Neuronal stem cell (in vitro differentiated cells): ENCODE data around the gene CDH23.

Experiments
- DNase-seq: peaks from one replicate; pipeline ENCODE4 v3.0.0-alpha.2; 2013; ENCODE audit warnings: low spot score
- H2AFZ ChIP-seq: one replicate; pipeline ENCODE4 v1.6.1; 2013; ENCODE audit warnings: mild to moderate bottlenecking, low read length, inconsistent platforms
- H2AK5ac ChIP-seq: 2 replicates; pipeline ENCODE4 v1.6.1; 2013; ENCODE audit warnings: low read depth, mild to moderate bottlenecking, inconsistent platforms, low read length, moderate library complexity, mixed read lengths
- H2BK120ac ChIP-seq: 2 replicates; pipeline ENCODE4 v1.6.1; 2013; ENCODE audit warnings: low read depth, mild to moderate bottlenecking, inconsistent platforms, low read length, moderate library complexity, mixed read lengths
- H2BK12ac ChIP-seq: one replicate; pipeline ENCODE4 v1.6.1; 2013; ENCODE audit warnings: low read length, inconsistent platforms
- H2BK15ac ChIP-seq: 2 replicates; pipeline ENCODE4 v1.6.1; 2013; ENCODE audit warnings: mild to moderate bottlenecking, low read length, inconsistent platforms, mixed read lengths
- H2BK5ac ChIP-seq: one replicate; pipeline ENCODE4 v1.6.1; 2013; ENCODE audit warnings: inconsistent platforms, mild to moderate bottlenecking, low read length, moderate library complexity
- H3K14ac ChIP-seq: one replicate; pipeline ENCODE4 v1.6.1; 2013; ENCODE audit warnings: low read length, inconsistent platforms
- H3K18ac ChIP-seq: 2 replicates; pipeline ENCODE4 v1.6.1; 2013; ENCODE audit warnings: low read length, inconsistent platforms
- H3K23ac ChIP-seq: 2 replicates; pipeline ENCODE4 v1.6.1; 2013; ENCODE audit warnings: low read depth, mild to moderate bottlenecking, mixed read lengths, low read length, inconsistent platforms; ENCODE audit not compliant: poor library complexity
- H3K27ac ChIP-seq: replicated peaks from 3 replicates; pipeline ENCODE4 v1.5.1; 2013; ENCODE audit warnings: low read length, inconsistent platforms
- H3K27me3 ChIP-seq, 3 experiments: 2 replicates each; pipeline ENCODE4 v1.6.1; 2013; ENCODE audit warnings: low read length in 3 of 3, mild to moderate bottlenecking in 2 of 3, inconsistent platforms in 1 of 3, low read depth in 1 of 3, mixed read lengths in 1 of 3, moderate library complexity in 1 of 3; ENCODE audit not compliant: control insufficient read depth in 3 of 3, insufficient read depth in 3 of 3
- H3K36me3 ChIP-seq, 2 donors: replicated peaks in 1 of 2; 2 replicates each; pipeline ENCODE4 v1.6.1; 2013; ENCODE audit warnings: low read length in 2 of 2; ENCODE audit not compliant: control insufficient read depth in 2 of 2, insufficient read depth in 2 of 2
- H3K4ac ChIP-seq: 2 replicates; pipeline ENCODE4 v1.6.1; 2013; ENCODE audit warnings: inconsistent platforms, mild to moderate bottlenecking, low read length, moderate library complexity
- H3K4me1 ChIP-seq, 2 donors: 1 replicate in 1 of 2; 2 replicates in 1 of 2; pipeline ENCODE4 v1.6.1; 2013; ENCODE audit warnings: low read length in 2 of 2, low read depth in 1 of 2; ENCODE audit not compliant: control insufficient read depth in 2 of 2, insufficient read depth in 1 of 2
- H3K4me2 ChIP-seq: one replicate; pipeline ENCODE4 v1.6.1; 2013; ENCODE audit warnings: mild to moderate bottlenecking, low read length, inconsistent platforms; ENCODE audit not compliant: insufficient read depth, poor library complexity, severe bottlenecking
- H3K4me3 ChIP-seq, 2 donors: 2 replicates each; pipeline ENCODE4 v1.5.1; 2013; ENCODE audit warnings: low read length in 2 of 2, mild to moderate bottlenecking in 2 of 2, inconsistent platforms in 1 of 2, moderate library complexity in 1 of 2
- H3K79me1 ChIP-seq: one replicate; pipeline ENCODE4 v1.6.1; 2013; ENCODE audit warnings: low read depth, mild to moderate bottlenecking, inconsistent platforms, low read length, moderate library complexity
- H3K9ac ChIP-seq: one replicate; pipeline ENCODE4 v1.6.1; 2013; ENCODE audit warnings: mild to moderate bottlenecking, low read depth, low read length, inconsistent platforms; ENCODE audit not compliant: poor library complexity
- H3K9me3 ChIP-seq, 2 donors: replicated peaks in 1 of 2; 2 replicates each; pipeline versions ENCODE3 to v1.6.1; 2013; ENCODE audit warnings: low read length in 2 of 2, mild to moderate bottlenecking in 2 of 2, inconsistent platforms in 1 of 2, low read depth in 1 of 2, mixed read lengths in 1 of 2, moderate library complexity in 1 of 2; ENCODE audit not compliant: control insufficient read depth in 2 of 2, insufficient read depth in 1 of 2
- H4K8ac ChIP-seq: one replicate; pipeline ENCODE4 v1.6.1; 2013; ENCODE audit warnings: low read depth, mild to moderate bottlenecking, inconsistent platforms, low read length, moderate library complexity
- H4K91ac ChIP-seq: one replicate; pipeline ENCODE4 v1.6.1; 2013; ENCODE audit warnings: low read length, low read depth, mild to moderate bottlenecking, inconsistent platforms; ENCODE audit not compliant: poor library complexity
- WGBS, 2 donors: extraction: QIAGEN DNeasy Blood & Tissue Kit; methylation state at CpG; one replicate each; pipeline ENCODE4 v1.1.7; 2013; ENCODE audit warnings: missing lambda C conversion rate in 2 of 2, mixed read lengths in 1 of 2; ENCODE audit not compliant: insufficient read length in 2 of 2, insufficient replicate concordance in 1 of 2; ENCODE audit errors: extremely low coverage in 2 of 2; 5-methylcytosine and 5-hydroxymethylcytosine counted together

The CDH23 gene

DNA sequence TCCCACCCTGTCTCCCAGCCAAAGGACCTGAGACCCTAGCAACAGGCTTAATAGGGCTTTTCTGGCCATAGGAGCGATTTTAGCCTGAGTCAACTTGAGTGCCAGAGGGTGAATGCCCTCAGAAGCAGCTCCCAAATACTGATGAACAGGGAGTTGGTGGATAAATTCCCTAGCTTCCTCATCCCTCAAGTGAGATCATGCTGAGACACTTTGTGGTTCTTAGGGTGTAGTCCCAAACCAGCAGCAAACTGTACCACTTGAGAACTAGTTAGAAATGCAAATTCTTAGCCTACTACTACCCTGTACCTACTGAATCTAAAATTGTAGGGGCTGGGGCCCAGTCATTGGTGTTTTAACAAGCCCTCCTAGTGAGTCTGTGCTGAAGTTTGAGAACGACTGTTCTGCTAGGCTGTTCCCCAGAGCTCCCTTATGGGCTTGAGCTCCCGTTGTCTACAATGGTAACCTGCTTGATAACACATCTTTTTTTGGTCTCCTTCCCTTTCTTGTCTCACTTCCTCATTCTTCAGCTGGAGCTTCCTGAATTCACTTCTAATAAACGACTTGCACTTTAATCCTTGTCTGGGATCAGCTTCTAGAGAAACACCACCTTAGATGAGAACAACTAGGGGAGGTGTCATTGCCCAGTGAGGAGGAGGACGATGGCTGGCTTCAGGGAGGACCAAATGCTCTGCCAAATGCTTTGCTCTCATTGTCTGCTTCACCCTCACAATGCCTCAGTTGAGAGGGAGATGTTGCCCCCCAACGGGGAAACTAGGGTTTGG lies 18.2 kb upstream of the CDH23 start:
- Histone ChIP-seq H2BK12ac (no peak overlapping the region), H3K27me3 (peaks cover 0 to 55% (median 0%) of the 10 kb centered on the region in 3 experiments), H4K8ac (no peak overlapping the region), H3K79me1 (no peaks in the 10 kb centered on the region), H3K18ac (no peak overlapping the region), H2BK15ac (no peak overlapping the region), H3K9me3 (no peaks in the 10 kb centered on the region), H3K4ac (no peak overlapping the region), H3K36me3 (no peaks in the 10 kb centered on the region), H3K9ac (no peak overlapping the region), H3K4me2 (no peak overlapping the region), H3K27ac (no peak overlapping the region), H4K91ac (no peak overlapping the region), H2AK5ac (no peak overlapping the region), H3K14ac (no peak overlapping the region), H2BK5ac (no peak overlapping the region), H2BK120ac (no peak overlapping the region), H3K23ac (no peak overlapping the region), H3K4me3 (no peak overlapping the region), H3K4me1 (peaks cover 0 to 8% of the 10 kb centered on the region in 2 donors), H2AFZ (no peak overlapping the region)
- WGBS, 2 donors = no CpG with 5 or more reads among the region's 6 CpGs
- no peak for DNase-seq

DNA sequence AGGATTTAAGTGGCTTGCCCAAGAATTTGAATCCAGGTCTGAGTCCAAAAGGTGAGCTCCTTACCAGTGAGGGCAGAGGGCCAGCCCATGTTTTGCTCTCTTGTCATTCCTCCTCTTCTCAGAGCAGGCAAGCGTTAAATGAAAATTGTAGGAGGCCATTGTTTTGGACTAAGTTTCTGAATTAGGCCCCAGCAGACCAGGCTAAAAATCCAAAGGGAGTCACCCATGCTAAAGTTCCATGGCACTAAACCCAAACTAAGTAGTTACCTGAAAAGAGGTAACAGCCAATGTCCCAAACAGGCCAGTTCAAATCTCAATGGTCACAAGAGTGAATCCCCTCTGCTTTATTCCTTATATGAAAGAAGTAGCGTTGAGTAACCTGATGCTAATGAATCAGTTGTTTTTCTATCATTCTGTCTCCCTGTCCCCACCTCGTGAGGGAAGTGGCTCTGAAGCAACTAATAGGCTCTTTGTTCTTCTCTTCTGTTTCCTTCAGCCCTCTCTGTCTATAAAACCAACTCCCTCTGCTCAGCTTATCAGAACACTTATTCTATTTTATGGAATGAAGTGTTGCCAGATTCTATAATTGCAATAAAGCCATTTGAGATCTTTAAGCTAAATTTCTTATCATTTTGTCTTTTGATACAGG lies 17.5 kb upstream of the CDH23 start:
- H3K4me3 ChIP-seq = no peak overlapping the region
- H4K91ac ChIP-seq = no peak overlapping the region
- H2BK5ac ChIP-seq = no peak overlapping the region
- no peak overlapping the region for H3K14ac ChIP-seq
- no peak overlapping the region for H2BK120ac ChIP-seq
- H3K23ac ChIP-seq = no peak overlapping the region
- no peak overlapping the region for H3K4me2 ChIP-seq
- H3K4ac ChIP-seq = no peak overlapping the region
- H3K79me1 ChIP-seq = no peaks in the 10 kb centered on the region
- peaks cover 0 to 48% (median 0%) of the 10 kb centered on the region in 3 experiments for H3K27me3 ChIP-seq
- no peaks in the 10 kb centered on the region for H3K36me3 ChIP-seq
- DNase-seq = no peak
- no peak overlapping the region for H3K18ac ChIP-seq
- peaks cover 0 to 9% of the 10 kb centered on the region in 2 donors for H3K4me1 ChIP-seq
- no peak overlapping the region for H2AFZ ChIP-seq
- no peak overlapping the region for H2BK15ac ChIP-seq
- WGBS, 2 donors = no CpG with 5 or more reads among the region's 3 CpGs
- H2BK12ac ChIP-seq = no peak overlapping the region
- no peak overlapping the region for H4K8ac ChIP-seq
- no peak overlapping the region for H2AK5ac ChIP-seq
- no peaks in the 10 kb centered on the region for H3K9me3 ChIP-seq
- H3K27ac ChIP-seq = no peak overlapping the region
- no peak overlapping the region for H3K9ac ChIP-seq

DNA sequence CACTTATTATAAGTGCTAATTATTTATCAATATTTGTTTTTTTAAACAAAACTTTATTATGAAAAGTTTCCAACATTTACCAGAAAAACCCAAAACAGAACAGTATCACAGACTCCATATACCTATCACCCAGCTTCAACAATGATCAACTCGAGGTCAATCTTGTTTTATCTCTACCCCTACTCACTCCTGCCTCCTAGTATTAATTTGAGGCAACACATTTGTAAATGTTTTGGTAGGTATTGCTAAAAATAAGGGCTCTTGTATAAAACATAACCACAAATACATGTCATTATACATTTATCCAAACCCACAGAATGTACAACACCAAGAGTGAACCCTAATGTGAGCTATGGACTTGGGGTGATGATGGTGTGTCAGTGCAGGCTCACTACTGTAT lies 15.9 kb upstream of the CDH23 start:
- no peak overlapping the region for H2BK120ac ChIP-seq
- no peaks in the 10 kb centered on the region for H3K9me3 ChIP-seq
- no peak overlapping the region for H2AFZ ChIP-seq
- no CpG with 5 or more reads among the region's 1 CpG for WGBS, 2 donors
- DNase-seq = no peak
- no peaks in the 10 kb centered on the region for H3K79me1 ChIP-seq
- H3K14ac ChIP-seq = no peak overlapping the region
- H3K27me3 ChIP-seq = peaks cover 0 to 41% (median 0%) of the 10 kb centered on the region in 3 experiments
- no peak overlapping the region for H3K18ac ChIP-seq
- no peak overlapping the region for H2AK5ac ChIP-seq
- no peak overlapping the region for H3K4me3 ChIP-seq
- no peak overlapping the region for H4K8ac ChIP-seq
- H2BK15ac ChIP-seq = no peak overlapping the region
- no peak overlapping the region for H3K4me2 ChIP-seq
- H2BK12ac ChIP-seq = no peak overlapping the region
- no peak overlapping the region for H3K27ac ChIP-seq
- H3K4me1 ChIP-seq = peaks cover 0 to 10% of the 10 kb centered on the region in 2 donors
- no peak overlapping the region for H4K91ac ChIP-seq
- H2BK5ac ChIP-seq = no peak overlapping the region
- H3K36me3 ChIP-seq = no peaks in the 10 kb centered on the region
- H3K23ac ChIP-seq = no peak overlapping the region
- H3K9ac ChIP-seq = no peak overlapping the region
- no peak overlapping the region for H3K4ac ChIP-seq

DNA sequence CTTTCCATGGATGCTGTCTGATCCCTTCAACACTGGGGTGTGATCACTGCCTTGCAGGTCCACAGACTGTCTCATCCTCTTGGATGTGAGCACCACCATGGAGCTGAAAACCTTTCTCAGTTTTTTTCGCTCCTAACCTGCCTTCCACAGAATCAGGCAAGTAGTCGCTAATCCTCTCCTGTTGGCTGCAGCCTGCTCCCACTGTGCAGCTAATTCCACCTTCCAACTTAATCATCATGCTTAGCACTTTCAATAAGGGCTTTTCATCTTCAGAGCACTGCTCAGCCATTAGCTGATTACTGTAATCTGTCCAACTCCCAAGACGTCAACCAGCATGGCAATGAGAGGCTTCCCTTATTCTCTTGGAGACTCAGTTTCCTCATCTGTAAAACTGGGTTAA lies 15.1 kb upstream of the CDH23 start:
- Histone ChIP-seq H2BK5ac (no peak overlapping the region), H3K4me2 (no peak overlapping the region), H3K14ac (no peak overlapping the region), H3K79me1 (no peaks in the 10 kb centered on the region), H2AFZ (no peak overlapping the region), H3K9ac (no peak overlapping the region), H2BK15ac (no peak overlapping the region), H3K27ac (no peak overlapping the region), H3K23ac (no peak overlapping the region), H3K18ac (no peak overlapping the region), H3K27me3 (peaks cover 0 to 43% (median 0%) of the 10 kb centered on the region in 3 experiments), H4K8ac (no peak overlapping the region), H2BK120ac (no peak overlapping the region), H3K4me1 (peaks cover 0 to 10% of the 10 kb centered on the region in 2 donors), H3K9me3 (no peaks in the 10 kb centered on the region), H3K4ac (no peak overlapping the region), H2BK12ac (no peak overlapping the region), H2AK5ac (no peak overlapping the region), H4K91ac (no peak overlapping the region), H3K36me3 (no peaks in the 10 kb centered on the region), H3K4me3 (no peak overlapping the region)
- no CpG with 5 or more reads among the region's 3 CpGs for whole genome bisulfite sequencing, 2 donors
- no peak for DNase-seq
